BJ (cell line): ENCODE data around the gene NR1H3. TPM values are rescaled to one million over a fixed set of nuclear protein-coding genes. Genes with fewer than 3 reads are reported as not detected.

Experiments
- CTCF ChIA-PET: fragments of 350-600 bp; formaldehyde crosslinking; extraction: SDS; loops from one replicate; lab custom pipeline; 2021; ENCODE audit warnings: antibody characterized with exemption, inconsistent platforms; lab: Yijun Ruan, JAX
- POLR2A ChIA-PET: fragments of 300-600 bp; sonication (Branson Sonifier 250); formaldehyde crosslinking; extraction: SDS; loops from one replicate; lab custom pipeline; 2021; ENCODE audit warnings: antibody characterized with exemption; lab: Charles Lee
- DNase-seq: peaks from one replicate; pipeline ENCODE4 v3.0.0-alpha.2; 2011; ENCODE audit warnings: low read depth
- H3K27me3 ChIP-seq: 2 replicates; pipeline ENCODE4 v1.6.0; 2011; ENCODE audit warnings: low read length; ENCODE audit not compliant: control insufficient read depth, insufficient read depth
- H3K36me3 ChIP-seq: 2 replicates; pipeline ENCODE4 v1.5.1; 2011; ENCODE audit warnings: low read length; ENCODE audit not compliant: control insufficient read depth, insufficient read depth
- H3K4me3 ChIP-seq: 2 replicates; pipeline ENCODE4 v1.5.1; 2011; ENCODE audit warnings: low read depth, mild to moderate bottlenecking, control low read depth, low read length
- CTCF ChIP-seq: IDR thresholded peaks from 2 replicates; pipeline ENCODE4 v1.5.1; 2011; ENCODE audit warnings: low read depth, mild to moderate bottlenecking, control low read depth, inconsistent platforms, low read length, moderate library complexity; ENCODE audit not compliant: insufficient read depth
- polyA plus RNA-seq: library from polyadenylated mRNA; depleted of rRNA; stranded (reverse); fragments of >200 nt; gene quantifications from 2 replicates; pipeline ENCODE4 v1.2.3, GENCODE V29; 2011

Gene NR1H3
- polyA plus RNA-seq, 1 experiment, result 25.9 TPM

- Histone ChIP-seq H3K36me3 (peaks cover 28% of the 10 kb centered on the region), H3K27me3 (no peaks in the 10 kb centered on the region), H3K4me3 (no peak overlapping the region)
- POLR2A ChIA-PET, result no interaction called here
- DNase-seq, result no peak
- TF ChIP-seq CTCF, result no peak
- CTCF ChIA-PET, result interaction anchor here (1.1 kb wide), 1 partner anchor 10 kb away, joined by 3 read pairs; no protein-coding TSS in a partner anchor
Measured at GRCh38 chr11:47244448-47245350, 13.1 kb upstream of the NR1H3 start.

GRCh38 chr11:47245611-47246357, 12.0 kb upstream of the NR1H3 start:
- Histone ChIP-seq H3K27me3 (no peaks in the 10 kb centered on the region), H3K36me3 (peaks cover 23% of the 10 kb centered on the region), H3K4me3 (no peak overlapping the region)
- no peak for DNase-seq
- TF ChIP-seq CTCF, result no peak
- POLR2A ChIA-PET, result no interaction called here
- CTCF ChIA-PET, result interaction anchor here (1.3 to 2.4 kb wide), 2 partner anchors 12 to 68 kb away, joined by 6 to 7 read pairs; no protein-coding TSS in a partner anchor

- Histone ChIP-seq H3K36me3 (peaks cover 18% of the 10 kb centered on the region), H3K4me3 (no peak overlapping the region), H3K27me3 (no peaks in the 10 kb centered on the region)
- no peak for TF ChIP-seq CTCF
- no peak for DNase-seq
- POLR2A ChIA-PET, result no interaction called here
- CTCF ChIA-PET, result interaction anchor here (1.5 to 5.5 kb wide), 4 partner anchors 11 to 70 kb away, joined by 3 to 32 read pairs (median 8); partner anchors contain the start of gene NR1H3
Measured at GRCh38 chr11:47247502-47247901, 10.3 kb upstream of the NR1H3 start.

GRCh38 chr11:47248304-47248663, 9.5 kb upstream of the NR1H3 start:
- peaks cover 12% of the 10 kb centered on the region for H3K36me3 ChIP-seq
- DNase-seq, result no peak
- ChIA-PET CTCF (interaction anchor here (0.6 to 5.5 kb wide), 8 partner anchors 10 to 70 kb away, joined by 3 to 32 read pairs (median 4); partner anchors contain the start of genes NR1H3 and PACSIN3), POLR2A (interaction anchor here (0.6 to 1.1 kb wide), 3 partner anchors 9 to 33 kb away, joined by 3 to 5 read pairs (median 4); partner anchors contain the start of genes DDB2 and NR1H3)
- H3K4me3 ChIP-seq, result peak overlapping the region; percentile 69
- TF ChIP-seq CTCF, result no peak
- H3K27me3 ChIP-seq, result no peaks in the 10 kb centered on the region
